Mesodermal cell (in vitro differentiated cells): ENCODE data around the gene RPL10A.
A peak's percentile ranks its signal among the peaks of the same experiment; 100 is the strongest.

Experiments used
- H3K27ac ChIP-seq: 2 replicates; pipeline ENCODE4 v1.7.0; 2013; ENCODE audit warnings: mild to moderate bottlenecking, low read depth, low read length, moderate library complexity; ENCODE audit not compliant: severe bottlenecking
- H3K36me3 ChIP-seq: 2 replicates; pipeline ENCODE4 v1.7.1; 2013; ENCODE audit warnings: mild to moderate bottlenecking, low read length, moderate library complexity; ENCODE audit not compliant: control insufficient read depth, insufficient read depth
- H3K4me1 ChIP-seq: one replicate; pipeline ENCODE4 v1.7.1; 2013; ENCODE audit warnings: mild to moderate bottlenecking, low read length; ENCODE audit not compliant: insufficient read depth, control insufficient read depth, poor library complexity, severe bottlenecking
- H3K4me3 ChIP-seq: 2 replicates; pipeline ENCODE4 v1.7.0; 2013; ENCODE audit warnings: low read length, control low read depth, mild to moderate bottlenecking; ENCODE audit not compliant: insufficient read depth, poor library complexity, severe bottlenecking; ENCODE audit errors: extremely low read depth
- H3K9me3 ChIP-seq: 2 replicates; pipeline ENCODE4 v1.7.1; 2013; ENCODE audit warnings: mild to moderate bottlenecking, low read length, moderate library complexity; ENCODE audit not compliant: control insufficient read depth
- WGBS, 2 experiments: methylation state at CpG; one replicate each; pipeline ENCODE4 v1.1.5; 2013; ENCODE audit warnings: missing lambda C conversion rate in 2 of 2; ENCODE audit not compliant: insufficient coverage in 2 of 2; 5-methylcytosine and 5-hydroxymethylcytosine counted together

The RPL10A gene

DNA sequence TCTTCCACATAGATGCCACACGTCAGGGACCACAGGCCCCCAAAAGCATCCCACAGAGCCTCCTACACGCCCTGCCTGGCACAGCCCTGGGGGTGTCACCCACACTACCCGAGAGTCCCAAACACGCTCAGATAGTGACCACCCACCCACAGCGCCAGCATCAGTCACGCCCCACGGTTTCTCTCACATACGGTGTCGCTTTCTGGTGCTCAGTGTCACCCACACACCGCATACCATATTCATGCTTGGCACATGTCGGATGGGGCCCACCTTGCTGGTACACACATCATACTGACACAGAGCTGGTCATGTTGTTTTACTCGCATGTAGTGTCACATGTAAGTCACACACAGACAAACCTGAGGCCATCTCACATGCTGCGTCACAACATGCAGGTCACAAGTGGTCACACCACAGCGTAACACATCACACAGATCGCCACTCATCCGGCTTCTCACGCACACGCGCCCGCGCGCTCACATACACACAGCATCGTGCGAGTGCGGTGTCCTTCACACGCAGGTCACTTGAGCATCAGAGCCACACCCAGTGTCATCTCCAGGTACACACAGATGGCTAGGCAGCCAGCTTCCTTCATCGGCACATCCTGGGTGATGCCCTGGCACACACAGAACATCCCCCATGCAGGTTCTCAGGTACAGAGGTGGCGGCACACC lies 25.2 kb downstream of the RPL10A start:
- no peak overlapping the region for H3K4me3 ChIP-seq
- H3K4me1 ChIP-seq, result peaks cover 72% of the 10 kb centered on the region
- H3K27ac ChIP-seq, result no peak overlapping the region
- H3K36me3 ChIP-seq, result peaks cover 11% of the 10 kb centered on the region
- H3K9me3 ChIP-seq, result no peaks in the 10 kb centered on the region
- 90 to 91% methylated on average over 27 to 28 of the region's 28 CpGs for WGBS, 2 experiments

DNA sequence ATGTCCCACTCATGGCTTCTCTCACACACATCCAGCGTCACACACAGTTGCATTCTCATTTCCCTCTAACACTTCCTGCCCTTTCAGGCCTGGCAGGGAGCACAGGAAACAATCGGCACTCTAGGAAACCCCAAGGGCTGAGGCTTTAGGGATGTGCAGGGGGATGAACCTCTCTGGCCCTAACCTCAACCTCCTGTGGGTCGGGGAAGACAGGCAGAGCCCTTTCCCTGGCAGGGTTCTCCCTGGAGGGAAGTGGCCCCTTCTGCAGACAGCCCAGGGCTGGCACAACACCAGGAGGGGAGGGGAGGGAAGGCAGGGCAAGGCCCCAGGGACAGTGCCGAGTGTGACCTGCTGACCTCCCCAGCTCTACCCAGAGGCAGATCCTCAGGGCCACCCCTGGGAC lies 26.0 kb downstream of the RPL10A start:
- peaks cover 74% of the 10 kb centered on the region for H3K4me1 ChIP-seq
- H3K4me3 ChIP-seq, result peak overlapping the region; percentile 1

DNA sequence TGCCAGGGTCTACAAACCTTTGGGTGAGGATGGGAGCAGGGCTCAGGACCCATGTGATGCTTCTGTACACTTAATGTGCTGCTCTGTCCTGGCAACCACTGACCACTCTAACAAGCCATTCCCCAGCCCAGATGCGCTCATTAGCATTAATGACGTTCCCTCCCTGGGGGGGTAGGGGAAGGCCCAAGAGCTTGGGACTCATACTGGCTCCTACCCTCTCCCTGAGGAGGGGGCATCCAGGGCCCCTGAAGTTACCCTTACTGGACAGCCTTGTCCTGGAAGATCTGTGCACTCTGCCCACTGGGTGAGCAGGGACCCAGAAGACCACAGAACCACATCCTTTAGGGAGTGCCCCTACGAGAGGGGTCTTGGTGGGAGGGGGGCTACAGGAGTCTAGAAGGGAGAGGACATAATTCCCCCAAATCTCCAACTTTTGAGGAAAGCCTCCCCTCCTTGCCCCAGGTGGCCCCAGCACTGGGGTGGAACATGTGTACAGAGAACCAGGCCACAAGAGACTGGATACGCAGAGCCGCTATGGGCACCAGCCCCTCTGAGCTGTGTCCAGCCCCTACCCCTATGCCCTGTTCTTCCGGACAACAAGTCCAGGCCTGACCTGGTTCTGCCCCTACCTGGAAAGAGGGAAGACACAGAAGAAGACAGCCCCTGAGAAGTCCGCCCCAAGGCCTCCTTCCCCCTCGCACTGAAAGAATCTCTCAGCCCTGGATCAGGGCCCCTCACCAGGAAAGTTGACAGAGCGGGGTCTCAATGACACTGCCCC lies 27.2 kb downstream of the RPL10A start:
- Histone ChIP-seq H3K4me3 (peak overlapping the region; percentile 69), H3K27ac (peak overlapping the region; percentile 23), H3K9me3 (no peaks in the 10 kb centered on the region), H3K36me3 (peaks cover 11% of the 10 kb centered on the region), H3K4me1 (peaks cover 64% of the 10 kb centered on the region)
- WGBS, 2 experiments, result 53 to 68% methylated on average over 5 of the region's 9 CpGs

More for the DNA sequence above, 26.0 kb downstream of the RPL10A start:
- Histone ChIP-seq H3K36me3 (peaks cover 11% of the 10 kb centered on the region), H3K27ac (peak overlapping the region; percentile 36), H3K9me3 (no peaks in the 10 kb centered on the region)
- 7 to 47% methylated on average over 3 of the region's 4 CpGs for WGBS, 2 experiments

DNA sequence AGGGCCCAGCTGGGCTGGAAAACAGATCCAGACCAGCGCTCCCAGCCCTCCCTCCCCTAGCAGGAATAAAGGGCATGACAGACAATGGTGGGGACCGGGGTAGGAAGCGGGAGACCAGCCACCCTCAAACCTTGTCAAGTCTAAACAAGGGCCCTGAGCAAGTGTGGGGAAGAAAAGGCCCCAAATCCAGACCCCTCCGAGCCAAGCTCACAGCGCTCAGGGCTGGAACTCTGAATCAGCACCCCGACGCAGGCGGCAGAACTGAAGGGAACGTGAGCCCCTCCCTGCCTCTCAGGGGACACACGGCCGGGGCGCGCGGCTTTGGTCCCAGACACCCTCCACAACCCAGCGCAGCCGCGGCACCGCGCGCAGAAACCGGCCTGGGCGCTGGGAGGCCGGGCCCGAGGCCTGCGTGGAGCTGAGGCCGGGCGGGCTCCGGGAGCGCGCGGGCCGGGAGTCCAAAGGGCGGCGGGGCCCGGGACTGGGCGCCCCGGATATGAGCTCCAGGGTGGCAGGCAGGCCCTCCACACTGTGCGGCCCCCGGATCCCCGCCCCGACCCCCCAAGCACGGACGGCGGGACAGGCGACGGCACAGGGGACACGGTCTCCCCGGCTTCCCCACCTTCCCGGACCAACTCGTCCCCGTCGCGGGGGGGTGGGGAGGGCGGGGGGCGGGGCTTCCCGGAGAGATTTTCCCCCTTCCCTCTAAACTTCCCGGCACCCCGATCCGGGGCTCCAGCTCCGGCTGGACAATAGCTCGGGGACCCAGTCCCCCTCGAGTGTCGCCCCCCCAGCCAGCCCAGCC lies 28.0 kb downstream of the RPL10A start:
- Histone ChIP-seq H3K4me3 (peak overlapping the region; percentile 69), H3K36me3 (peaks cover 11% of the 10 kb centered on the region), H3K9me3 (no peaks in the 10 kb centered on the region), H3K27ac (peak overlapping the region; percentile 71), H3K4me1 (peaks cover 61% of the 10 kb centered on the region)
- WGBS, 2 experiments, result 0% methylated on average over 24 to 49 of the region's 63 CpGs

DNA sequence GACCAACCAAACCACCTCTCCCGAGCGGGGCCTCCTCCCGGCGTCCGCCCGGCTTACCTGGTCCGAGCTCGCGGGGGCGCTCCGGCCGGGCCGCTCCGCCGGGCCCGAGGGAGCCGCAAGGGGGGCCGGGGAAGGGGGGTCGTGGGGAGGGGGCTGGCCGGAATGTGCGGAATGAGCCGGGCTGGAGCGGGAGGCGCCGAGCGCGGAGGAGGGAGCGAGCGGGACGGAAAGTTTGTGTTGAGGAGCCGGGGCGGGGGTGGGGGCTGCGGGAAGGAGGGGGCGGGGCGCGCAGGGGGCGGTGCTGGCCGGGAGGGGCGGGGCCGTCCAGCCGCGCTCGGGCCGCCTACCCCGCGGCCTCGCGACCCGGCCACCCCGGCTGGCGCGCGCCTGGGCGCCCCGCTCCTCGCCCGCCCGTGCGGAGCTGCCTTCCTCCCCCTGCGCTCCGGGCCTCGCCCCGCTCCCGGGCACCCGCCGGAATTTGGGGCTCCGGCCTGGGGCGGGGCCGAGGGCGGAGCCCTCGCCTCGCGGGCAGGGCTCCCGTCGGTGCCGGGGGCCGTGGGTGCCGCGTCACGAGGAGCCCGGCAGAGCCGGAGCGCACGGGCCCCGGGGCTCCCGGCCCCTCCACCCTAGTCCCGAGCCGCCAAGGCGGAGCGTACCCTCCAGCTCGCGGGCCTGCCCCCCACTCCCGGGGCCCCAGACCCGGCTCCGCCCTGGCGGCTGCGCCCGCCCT lies 28.8 kb downstream of the RPL10A start, which contains the start of gene TEAD3:
Gene TEAD3, minus strand, starts transcription at position 239 of the 730 bp plus-strand sequence.
- 0% methylated on average over 55 to 58 of the region's 98 CpGs for WGBS, 2 experiments
- H3K9me3 ChIP-seq, result no peaks in the 10 kb centered on the region

DNA sequence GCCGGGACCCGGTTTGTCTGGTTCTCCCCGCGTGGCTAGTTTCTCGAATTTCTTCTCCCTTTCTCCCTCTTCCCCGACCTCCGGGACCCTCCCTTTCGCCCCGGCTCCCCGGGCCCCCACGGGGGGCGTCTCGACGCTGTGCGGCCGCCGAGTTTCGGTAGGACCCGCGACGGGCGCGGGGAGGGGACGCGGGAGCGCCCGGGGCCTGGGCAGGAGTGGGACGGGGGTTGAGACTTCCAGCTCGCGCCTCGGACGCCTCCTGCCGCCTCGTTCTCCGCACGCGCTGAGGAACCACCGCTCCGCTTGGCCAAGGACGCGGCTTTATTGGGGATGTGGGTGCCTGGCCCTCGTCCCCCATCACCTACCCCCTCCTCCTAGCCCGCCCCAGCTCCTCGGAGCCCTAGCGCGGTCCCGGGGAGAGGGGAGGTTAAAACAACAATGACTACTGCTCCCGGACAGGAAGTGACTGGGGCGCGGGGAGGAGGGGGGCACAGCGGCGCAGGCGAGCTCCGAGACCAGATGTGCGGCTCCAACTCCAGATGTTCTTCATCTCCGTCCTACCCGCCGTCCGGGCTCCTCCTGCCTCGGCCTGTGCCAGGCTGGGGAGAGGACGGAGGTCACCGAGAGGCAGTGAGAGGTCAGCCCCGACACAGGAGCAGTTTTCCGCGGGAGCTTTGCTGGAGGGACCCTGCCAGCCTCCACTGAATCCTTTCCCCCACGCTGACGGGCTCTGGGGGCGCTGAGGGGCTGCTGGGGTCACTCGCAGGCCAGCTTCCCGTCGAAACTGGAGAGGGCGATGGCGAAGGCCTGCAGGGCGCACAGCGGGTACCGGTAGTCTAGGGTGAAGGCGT lies 29.6 kb downstream of the RPL10A start:
- Histone ChIP-seq H3K36me3 (peaks cover 10% of the 10 kb centered on the region), H3K4me1 (peaks cover 45% of the 10 kb centered on the region), H3K4me3 (peak overlapping the region; percentile 69), H3K9me3 (no peaks in the 10 kb centered on the region), H3K27ac (peak overlapping the region; percentile 91)
- 3 to 4% methylated on average over 38 to 44 of the region's 77 CpGs for WGBS, 2 experiments

More for the DNA sequence above, 28.8 kb downstream of the RPL10A start, which contains the start of gene TEAD3:
- Histone ChIP-seq H3K27ac (peak within 1 kb of the TSS; percentile 91), H3K36me3 (peaks cover 11% of the 10 kb centered on the region), H3K4me1 (peaks cover 53% of the 10 kb centered on the region), H3K4me3 (peak within 1 kb of the TSS; percentile 69)

DNA sequence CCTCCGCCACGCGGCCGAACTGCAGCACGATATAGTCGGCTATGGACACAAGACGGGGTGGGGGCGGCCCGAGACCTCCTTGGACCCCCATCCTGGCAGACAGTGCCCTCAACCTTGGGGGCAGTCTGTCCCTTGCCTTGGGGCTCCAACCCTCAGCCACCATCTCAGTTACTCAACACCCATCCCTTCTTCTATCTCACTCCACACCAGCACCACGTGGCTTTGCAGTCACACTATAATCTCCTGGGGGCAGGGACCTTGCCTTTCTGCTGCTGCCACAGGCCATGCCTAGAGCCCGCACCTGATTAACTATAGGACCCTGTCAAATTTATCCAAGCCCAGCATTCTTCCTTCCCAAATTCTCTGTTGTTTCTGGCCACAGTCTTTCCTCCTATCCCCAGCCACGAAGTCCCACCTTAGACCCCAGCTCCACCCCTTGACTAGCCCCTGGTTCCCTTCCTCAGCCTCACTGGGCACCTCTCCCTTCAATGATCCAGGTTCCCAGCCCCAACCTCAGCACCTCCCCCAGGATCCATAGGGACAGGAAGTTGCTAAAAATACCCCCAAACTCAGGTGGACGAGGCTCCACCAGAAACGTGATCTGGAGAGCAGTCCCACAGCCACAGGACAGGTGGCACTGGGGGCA lies 30.3 kb downstream of the RPL10A start:
- Histone ChIP-seq H3K4me3 (peak overlapping the region; percentile 69), H3K4me1 (peaks cover 38% of the 10 kb centered on the region), H3K9me3 (no peaks in the 10 kb centered on the region), H3K27ac (no peak overlapping the region), H3K36me3 (peaks cover 3% of the 10 kb centered on the region)
- WGBS, 2 experiments, result 30 to 31% methylated on average over 12 to 14 of the region's 14 CpGs

DNA sequence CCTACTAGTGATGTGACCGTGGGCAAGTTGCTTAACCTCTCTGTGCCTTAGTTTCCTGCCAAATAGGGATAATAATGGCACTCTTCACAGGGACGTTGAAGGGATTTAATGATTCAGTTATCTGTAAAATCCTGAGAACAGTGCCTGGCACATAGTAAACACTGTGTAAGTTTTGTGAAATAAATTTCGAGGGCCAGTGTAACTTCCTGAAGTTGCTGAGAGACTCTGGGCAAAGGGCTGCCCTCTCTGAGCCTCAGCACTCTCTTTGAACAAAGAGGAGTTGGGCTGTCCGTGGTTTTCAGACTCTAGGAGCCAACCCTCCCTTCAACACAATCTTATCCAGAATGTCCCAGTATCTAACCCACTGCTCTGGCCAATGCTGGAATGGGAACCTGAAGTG lies 31.2 kb downstream of the RPL10A start:
- Histone ChIP-seq H3K36me3 (no peaks in the 10 kb centered on the region), H3K4me1 (peaks cover 30% of the 10 kb centered on the region), H3K4me3 (no peak overlapping the region), H3K9me3 (no peaks in the 10 kb centered on the region), H3K27ac (no peak overlapping the region)
- WGBS, 2 experiments, result 89 to 94% methylated on average over 3 to 4 of the region's 4 CpGs

DNA sequence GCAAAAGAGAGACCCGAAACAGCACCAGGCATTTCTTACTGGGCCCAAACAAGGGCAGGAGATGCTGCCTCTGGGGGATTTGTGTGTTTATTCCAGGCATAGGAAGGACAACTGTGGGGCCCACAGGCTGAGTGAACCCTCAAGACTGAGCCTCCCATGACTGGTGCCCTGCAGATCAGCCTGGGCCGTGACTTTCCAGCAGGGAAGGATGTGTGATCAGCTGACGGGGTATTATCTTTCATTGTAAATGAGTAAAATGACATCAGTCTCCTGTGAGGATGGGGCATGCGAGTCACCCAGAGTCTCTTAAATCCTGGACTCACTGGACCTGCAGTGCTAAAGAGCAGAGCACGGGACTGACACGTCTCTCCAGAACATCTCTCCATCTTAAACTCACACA lies 32.6 kb downstream of the RPL10A start:
- H3K4me3 ChIP-seq, result no peak overlapping the region
- H3K36me3 ChIP-seq, result no peaks in the 10 kb centered on the region
- peaks cover 18% of the 10 kb centered on the region for H3K4me1 ChIP-seq
- H3K27ac ChIP-seq, result no peak overlapping the region
- 67 to 68% methylated on average over 6 of the region's 6 CpGs for WGBS, 2 experiments
- no peaks in the 10 kb centered on the region for H3K9me3 ChIP-seq
